NCI-H82 treated with DMSO at 0.1 percent for 48 hours (cell line): ENCODE results near the gene FAM110D.
A peak's percentile ranks its signal among the peaks of the same experiment; 100 is the strongest.

Experiments used
- DNase-seq: peaks from one replicate; lab custom pipeline; 2025; ENCODE audit not compliant: unreplicated experiment; lab: John Stamatoyannopoulos, UW

The FAM110D gene

GRCh38 chr1:26127235-26128163 is 31.4 kb upstream of the FAM110D start:
- no peak for DNase-seq

GRCh38 chr1:26129778-26130177 is 29.1 kb upstream of the FAM110D start:
- no peak for DNase-seq

GRCh38 chr1:26130695-26131094 is 28.2 kb upstream of the FAM110D start:
- DNase-seq, result no peak

- DNase-seq, result no peak
Measured at GRCh38 chr1:26132128-26132833, 26.6 kb upstream of the FAM110D start.

- DNase-seq, result no peak
Measured at GRCh38 chr1:26132834-26133167, 26.1 kb upstream of the FAM110D start.

GRCh38 chr1:26134466-26134865 is 24.4 kb upstream of the FAM110D start:
- DNase-seq, result no peak

GRCh38 chr1:26138974-26139558 is 19.8 kb upstream of the FAM110D start:
- DNase-seq, result no peak

GRCh38 chr1:26142159-26142558 is 16.7 kb upstream of the FAM110D start:
- no peak for DNase-seq

GRCh38 chr1:26145041-26145959 is 13.6 kb upstream of the FAM110D start:
- peak; percentile 81 for DNase-seq

GRCh38 chr1:26145960-26146294 is 13.0 kb upstream of the FAM110D start:
- DNase-seq, result no peak

- DNase-seq, result no peak
Measured at GRCh38 chr1:26148887-26149286, 10.0 kb upstream of the FAM110D start.

- DNase-seq, result no peak
Measured at GRCh38 chr1:26153966-26154532, 4.8 kb upstream of the FAM110D start.

GRCh38 chr1:26154750-26155149 is 4.1 kb upstream of the FAM110D start:
- no peak for DNase-seq

- DNase-seq, result no peak
Measured at GRCh38 chr1:26155370-26156284, 3.3 kb upstream of the FAM110D start.

- DNase-seq, result peak; percentile 47
Measured at GRCh38 chr1:26156285-26157038, 2.4 kb upstream of the FAM110D start.

- DNase-seq, result no peak
Measured at GRCh38 chr1:26158271-26158907, 490 bp upstream of the FAM110D start.

- DNase-seq, result no peak
Measured at GRCh38 chr1:26159743-26160039, 812 bp downstream of the FAM110D start.

- DNase-seq, result no peak
Measured at GRCh38 chr1:26160527-26161414, 1.9 kb downstream of the FAM110D start.
